GM19025 (cell line): ENCODE data around the gene GOT2.
"Not testable (repeated sequence)": the region's sequence is repeated elsewhere in the genome, so short reads cannot be mapped to it uniquely, and the experiment has no call there.

Experiments
- ATAC-seq: cut with Tn5 transposase; IDR thresholded peaks from one replicate; pipeline ENCODE4 v1.9.1; 2021; ENCODE audit warnings: mild to moderate bottlenecking, low read depth, moderate library complexity; ENCODE audit not compliant: unreplicated experiment

The GOT2 gene

DNA sequence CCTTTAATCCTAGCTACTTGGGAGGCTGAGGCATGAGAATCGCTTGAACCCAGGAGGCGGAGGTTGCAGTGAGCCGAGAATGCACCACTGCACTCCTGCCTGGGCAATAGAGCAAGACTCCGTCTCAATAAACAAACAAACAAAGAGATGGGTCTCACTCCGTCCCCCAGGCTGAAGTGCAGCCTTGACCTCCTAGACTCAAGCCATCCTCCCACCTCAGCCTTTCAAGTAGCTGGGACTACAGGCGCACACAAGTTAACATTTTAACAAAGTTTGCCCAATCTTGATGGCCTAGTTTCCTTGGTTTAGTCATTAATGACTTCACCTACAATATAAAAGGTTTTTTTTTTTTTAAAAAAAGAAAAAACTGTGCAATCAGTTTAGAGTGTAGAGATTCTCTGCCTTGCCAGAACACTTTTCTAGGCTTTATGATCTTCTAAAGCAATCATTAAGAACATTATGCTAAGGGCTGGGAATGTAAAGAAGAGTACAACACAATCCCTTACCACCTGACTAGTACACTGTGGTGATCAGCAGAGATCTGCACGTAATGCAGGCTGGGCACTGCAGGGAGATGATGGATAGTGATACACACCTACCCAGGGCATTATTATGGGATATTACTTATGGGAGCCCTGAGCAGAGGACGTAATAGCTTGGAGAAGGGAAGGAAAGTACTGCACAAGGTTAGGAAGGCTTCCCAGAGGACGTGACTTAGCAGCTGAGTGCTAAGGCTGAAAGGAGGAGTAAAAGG is 6.9 kb downstream of the GOT2 start:
- ATAC-seq = no peak

DNA sequence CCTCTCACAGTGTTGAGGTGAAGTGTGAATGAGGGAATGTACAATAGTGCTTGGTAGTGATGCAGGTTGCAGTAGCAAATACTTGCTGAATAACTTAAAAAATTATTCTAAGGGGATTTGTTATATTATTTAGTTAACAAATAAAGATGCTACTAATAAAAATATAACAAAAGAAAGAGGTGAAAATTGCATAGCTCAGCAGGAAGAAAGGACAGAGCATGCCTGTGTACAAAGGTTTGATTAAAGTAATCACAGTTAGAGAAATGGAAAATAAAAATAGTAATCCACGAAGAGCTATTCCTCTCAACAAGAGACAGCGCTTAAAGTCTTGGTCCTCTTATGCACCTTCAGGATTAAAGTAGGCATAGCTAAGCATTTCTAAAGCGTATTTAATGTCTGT is 11.0 kb downstream of the GOT2 start:
- no peak for ATAC-seq

DNA sequence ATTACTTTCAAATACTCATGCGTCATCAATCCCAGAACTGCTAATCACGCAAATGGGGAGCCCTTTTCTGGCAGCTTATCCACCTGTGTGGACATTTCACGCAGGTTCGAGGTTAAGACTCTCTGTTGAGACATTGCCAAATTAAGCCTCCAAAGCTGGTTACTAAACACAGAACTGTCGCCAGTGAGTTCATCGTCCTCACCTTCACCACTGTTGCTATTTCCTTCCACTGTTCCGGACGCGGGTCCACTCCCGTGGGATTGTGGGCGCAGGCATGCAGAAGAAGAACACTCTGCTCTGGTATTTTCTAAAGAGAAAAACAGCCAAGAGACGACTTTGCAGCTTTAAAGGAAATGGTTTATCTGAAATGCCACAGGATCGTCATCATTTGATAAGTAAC is 16.1 kb downstream of the GOT2 start:
- no peak for ATAC-seq

DNA sequence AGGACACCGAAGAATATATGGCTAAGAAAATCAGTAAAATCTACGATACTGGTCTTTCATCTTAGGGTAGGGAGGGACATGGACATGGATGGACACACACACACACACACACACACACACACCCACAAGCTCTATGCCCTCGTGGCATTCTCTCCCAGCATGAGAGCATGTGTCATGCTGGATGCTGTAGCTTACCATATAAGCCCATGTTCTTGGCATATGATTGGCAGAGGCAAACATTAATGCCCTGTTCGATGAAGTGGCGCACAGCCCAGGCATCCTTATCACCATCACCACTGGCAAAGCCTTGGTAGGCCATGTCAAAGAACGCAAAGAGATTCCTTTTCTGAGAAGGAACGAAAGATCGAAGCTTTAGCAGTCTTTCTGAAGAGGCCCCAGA is 17.6 kb downstream of the GOT2 start:
- ATAC-seq = no peak

- no peak for ATAC-seq
Observed at GRCh38 chr16:58713742-58714141, 20.4 kb downstream of the GOT2 start.

DNA sequence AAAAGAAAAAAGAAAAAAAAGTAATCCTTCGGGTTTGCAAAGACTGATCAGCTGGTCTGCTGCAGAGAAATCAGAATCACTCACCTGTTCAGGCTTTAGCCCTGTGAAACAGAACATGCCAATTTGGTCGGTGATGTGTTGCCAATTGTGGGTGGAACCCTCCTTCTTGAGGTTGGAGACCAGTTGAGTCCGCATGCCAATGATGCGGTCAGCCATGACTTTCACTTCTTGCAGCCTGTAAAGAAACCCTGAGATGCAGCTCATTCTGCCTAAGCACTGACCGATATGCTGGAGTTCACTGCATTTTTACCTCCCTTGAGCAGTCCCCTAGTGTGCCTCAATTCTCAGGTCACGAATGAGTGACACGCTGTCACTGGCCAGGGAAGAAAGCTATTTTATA is 24.8 kb downstream of the GOT2 start:
- no peak for ATAC-seq

DNA sequence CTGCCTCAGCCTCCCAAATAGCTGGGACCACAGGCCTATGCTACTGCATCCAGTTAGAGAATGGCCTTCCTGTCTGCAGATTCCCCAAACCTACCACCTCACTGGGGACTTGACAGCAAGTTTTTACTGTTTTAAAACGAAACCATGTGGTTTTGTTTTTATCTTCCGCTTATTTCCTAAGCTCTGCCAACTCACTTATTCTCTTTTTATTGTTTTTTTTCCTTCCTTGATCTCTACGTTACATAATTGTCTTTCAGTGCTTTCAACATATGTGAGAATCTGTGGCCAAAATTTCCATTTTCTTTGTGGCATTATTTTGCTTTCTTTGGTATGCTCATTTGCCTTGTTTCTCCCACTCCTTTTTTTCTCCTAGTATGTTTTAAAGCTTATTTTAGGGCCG is 35.0 kb downstream of the GOT2 start:
- ATAC-seq = no peak

- ATAC-seq = no peak
Observed at GRCh38 chr16:58695368-58695767, 38.7 kb downstream of the GOT2 start.

DNA sequence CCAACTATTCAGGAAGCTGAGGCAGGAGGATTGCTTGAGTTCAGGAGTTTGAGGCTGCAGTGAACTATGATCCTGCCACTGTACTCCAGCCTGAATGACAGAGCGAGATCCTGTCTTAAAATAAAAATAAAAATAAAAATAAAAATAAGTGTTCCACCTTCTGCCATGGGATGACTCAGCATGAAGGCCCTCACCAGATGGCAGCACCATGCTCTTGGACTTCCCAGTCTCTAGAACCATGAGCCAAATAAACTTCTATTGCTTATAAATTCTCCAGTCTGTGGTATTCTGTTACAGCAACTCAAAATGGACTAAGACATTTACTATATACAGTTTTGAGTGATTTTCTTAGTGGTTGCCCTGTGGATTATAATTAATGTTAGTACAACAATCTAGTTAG is 41.7 kb downstream of the GOT2 start:
- no peak for ATAC-seq

GRCh38 chr16:58686985-58687706 is 47.0 kb downstream of the GOT2 start:
- not testable (repeated sequence) for ATAC-seq

- ATAC-seq = no peak
Observed at GRCh38 chr16:58685084-58685449, 49.0 kb downstream of the GOT2 start.

GRCh38 chr16:58684354-58685083 is 49.6 kb downstream of the GOT2 start, which contains the start of gene SLC38A7:
Gene SLC38A7 (minus strand): TSS chr16:58684770. CDS start chr16:58680126, 4,644 bp downstream.
- peak; percentile 97 for ATAC-seq

- peak; percentile 5 for ATAC-seq
Observed at GRCh38 chr16:58684001-58684353, 50.1 kb downstream of the GOT2 start.

GRCh38 chr16:58679763-58680162 is 54.4 kb downstream of the GOT2 start:
- no peak for ATAC-seq

DNA sequence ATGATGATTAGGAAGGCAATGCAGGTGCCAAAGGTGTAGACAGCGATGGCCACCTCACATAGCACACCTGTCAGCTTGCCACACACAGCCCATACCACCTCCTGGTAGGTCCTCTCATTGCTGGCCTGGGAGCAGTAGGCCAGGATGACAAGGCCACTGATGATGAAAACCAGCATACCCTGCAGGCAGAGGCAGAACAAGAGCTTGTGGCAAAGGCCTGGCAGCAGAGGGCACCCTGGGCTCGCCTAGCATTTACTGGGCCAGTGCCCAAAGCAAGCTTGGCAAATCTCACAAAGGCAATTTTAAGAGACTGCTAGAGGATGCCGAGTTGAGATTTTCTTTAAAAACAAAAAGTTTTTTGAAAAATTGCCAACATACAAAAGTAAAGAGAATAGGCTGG is 55.4 kb downstream of the GOT2 start:
- no peak for ATAC-seq

- ATAC-seq = no peak
Observed at GRCh38 chr16:58678269-58678668, 55.8 kb downstream of the GOT2 start.

- no peak for ATAC-seq
Observed at GRCh38 chr16:58670946-58671583, 63.1 kb downstream of the GOT2 start.

GRCh38 chr16:58670177-58670576 is 63.9 kb downstream of the GOT2 start:
- ATAC-seq = no peak

GRCh38 chr16:58665200-58665599 is 68.9 kb downstream of the GOT2 start:
- no peak for ATAC-seq

- peak; percentile 91 for ATAC-seq
Observed at GRCh38 chr16:58661199-58661830, 72.8 kb downstream of the GOT2 start.

DNA sequence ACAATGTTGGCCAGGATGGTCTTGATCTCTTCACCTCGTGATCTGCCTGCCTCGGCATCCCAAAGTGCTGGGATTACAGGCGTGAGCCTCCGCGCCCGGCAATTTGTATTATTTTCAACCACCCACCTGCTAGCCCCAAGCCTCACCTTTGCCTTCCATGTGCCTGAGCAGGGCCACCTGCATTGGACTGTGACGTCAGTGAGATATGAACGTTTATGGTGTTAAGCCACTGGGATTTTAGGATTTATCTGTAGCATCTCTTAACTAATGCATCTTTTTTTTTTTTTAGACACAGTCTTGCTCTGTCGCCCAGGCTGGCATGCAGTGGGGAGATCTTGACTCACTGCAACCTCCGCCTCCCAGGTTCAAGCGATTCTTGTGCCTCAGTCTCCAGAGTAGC is 74.2 kb downstream of the GOT2 start:
- ATAC-seq = not testable (repeated sequence)
